A673 (cell line): Measurements from ENCODE around the gene PCED1B.

Experiments used
- EZH2 ChIP-seq: fragments of 200-600 bp; sonication (generic); IDR thresholded peaks from 2 replicates; pipeline ENCODE4 v1.6.1; 2017; ENCODE audit warnings: borderline replicate concordance, low read depth, mild to moderate bottlenecking, mixed read lengths, antibody characterized with exemption, low read length; ENCODE audit not compliant: poor library complexity, severe bottlenecking
- TF ChIP-seq, protein P1 (sequence below): fragments of 300-800, 200-600 bp; sonication (generic); conservative IDR thresholded peaks from 2 replicates; pipeline ENCODE4 v1.5.1; 2017; ENCODE audit warnings: low read depth, mild to moderate bottlenecking, antibody characterized with exemption, low read length, moderate library complexity, mixed read lengths

GRCh38 chr12:47114481-47114892 is 35.1 kb downstream of the PCED1B start:
- TF ChIP-seq, protein P1, sequence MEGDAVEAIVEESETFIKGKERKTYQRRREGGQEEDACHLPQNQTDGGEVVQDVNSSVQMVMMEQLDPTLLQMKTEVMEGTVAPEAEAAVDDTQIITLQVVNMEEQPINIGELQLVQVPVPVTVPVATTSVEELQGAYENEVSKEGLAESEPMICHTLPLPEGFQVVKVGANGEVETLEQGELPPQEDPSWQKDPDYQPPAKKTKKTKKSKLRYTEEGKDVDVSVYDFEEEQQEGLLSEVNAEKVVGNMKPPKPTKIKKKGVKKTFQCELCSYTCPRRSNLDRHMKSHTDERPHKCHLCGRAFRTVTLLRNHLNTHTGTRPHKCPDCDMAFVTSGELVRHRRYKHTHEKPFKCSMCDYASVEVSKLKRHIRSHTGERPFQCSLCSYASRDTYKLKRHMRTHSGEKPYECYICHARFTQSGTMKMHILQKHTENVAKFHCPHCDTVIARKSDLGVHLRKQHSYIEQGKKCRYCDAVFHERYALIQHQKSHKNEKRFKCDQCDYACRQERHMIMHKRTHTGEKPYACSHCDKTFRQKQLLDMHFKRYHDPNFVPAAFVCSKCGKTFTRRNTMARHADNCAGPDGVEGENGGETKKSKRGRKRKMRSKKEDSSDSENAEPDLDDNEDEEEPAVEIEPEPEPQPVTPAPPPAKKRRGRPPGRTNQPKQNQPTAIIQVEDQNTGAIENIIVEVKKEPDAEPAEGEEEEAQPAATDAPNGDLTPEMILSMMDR: no peak
- no peak for TF ChIP-seq EZH2
